Left cardiac atrium (tissue), 4 donors: ENCODE measurements around the gene ARID1B. TPM values are rescaled to one million over a fixed set of nuclear protein-coding genes. Genes with fewer than 3 reads are reported as not detected.
A peak's percentile ranks its signal among the peaks of the same experiment; 100 is the strongest.

Source experiments
- ATAC-seq, 2 donors: fragments of 200-7000 bp; cut with Tn5 transposase; one replicate each; pipeline ENCODE4 v1.9.1; 2020; ENCODE audit warnings: mild to moderate bottlenecking in 2 of 2, moderate library complexity in 2 of 2
- DNase-seq: peaks from one replicate; pipeline ENCODE4 v3.0.0-alpha.2; 2020
- intact Hi-C, 2 donors: fragments of 100-400 bp; cut with DNase I; formaldehyde crosslinking; loops; one replicate each; pipeline versions ENCODE4 v1.14.1 to v1.15.1; 2022 to 2023
- total RNA-seq, 2 donors: library from RNA; stranded (reverse); fragmentation: NEBNext Ultra II Directional; extraction: Animal tissue kit (Norgen Biotek cat#: 25700); gene quantifications; one replicate each; pipeline ENCODE4 v1.2.1, GENCODE V29; 2021
- donor health status: DM: no; HTN: yes; CAD: no.
- donor health status: DM: no; HTN: yes; CAD: no; lungs with severe emphysema.
- donor health status: DM: yes; HTN: yes; CAD: no.
- donor health status: Dilated cardiomyopathy.

ARID1B gene
- total RNA-seq, 2 donors from 2014 or later = 45.4 to 48.0 TPM

DNA sequence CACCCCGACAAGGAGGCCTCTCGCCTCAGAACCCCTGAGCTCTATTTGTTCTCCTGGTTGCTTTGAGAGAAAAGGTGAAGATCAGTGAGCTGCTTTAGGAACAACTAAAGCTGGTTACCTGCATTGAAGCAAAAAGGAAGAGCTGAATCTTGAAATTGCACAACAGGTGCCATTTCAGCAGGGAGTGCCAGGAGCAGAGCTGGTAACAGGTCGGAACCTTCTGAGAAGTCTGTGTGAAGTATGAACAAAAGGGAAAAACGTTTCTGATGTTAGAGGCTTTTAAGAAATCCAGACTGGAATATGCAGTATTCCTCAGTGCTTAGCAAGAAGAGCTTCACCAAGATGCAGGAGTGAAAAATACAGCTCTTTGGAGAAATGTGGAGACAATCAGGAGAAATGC lies 382.2 kb downstream of the ARID1B start:
- DNase-seq = no peak
- intact Hi-C loops = no loop called here

DNA sequence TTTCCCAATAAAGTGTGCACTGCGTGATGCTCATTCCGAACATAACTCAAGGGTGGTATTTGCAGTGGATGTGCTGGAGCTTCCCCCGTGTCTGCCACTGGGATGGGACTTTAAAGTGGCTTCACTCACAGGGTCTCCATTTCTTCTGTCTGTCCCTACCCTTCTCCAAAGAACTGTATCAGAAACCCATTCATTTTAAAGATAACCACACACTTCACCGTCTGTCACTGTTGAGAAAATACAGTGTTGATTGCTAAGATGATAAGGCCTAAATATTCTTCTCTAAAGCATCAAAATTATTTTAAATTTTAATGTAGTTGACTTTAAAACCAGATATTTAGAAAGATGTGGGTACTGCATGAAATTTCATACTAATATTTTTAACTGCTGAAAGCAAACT lies 384.7 kb downstream of the ARID1B start:
- DNase-seq (no peak), ATAC-seq (no peak)
- intact Hi-C loops = no loop called here

More for the DNA sequence above, 382.2 kb downstream of the ARID1B start:
- no peak for ATAC-seq

DNA sequence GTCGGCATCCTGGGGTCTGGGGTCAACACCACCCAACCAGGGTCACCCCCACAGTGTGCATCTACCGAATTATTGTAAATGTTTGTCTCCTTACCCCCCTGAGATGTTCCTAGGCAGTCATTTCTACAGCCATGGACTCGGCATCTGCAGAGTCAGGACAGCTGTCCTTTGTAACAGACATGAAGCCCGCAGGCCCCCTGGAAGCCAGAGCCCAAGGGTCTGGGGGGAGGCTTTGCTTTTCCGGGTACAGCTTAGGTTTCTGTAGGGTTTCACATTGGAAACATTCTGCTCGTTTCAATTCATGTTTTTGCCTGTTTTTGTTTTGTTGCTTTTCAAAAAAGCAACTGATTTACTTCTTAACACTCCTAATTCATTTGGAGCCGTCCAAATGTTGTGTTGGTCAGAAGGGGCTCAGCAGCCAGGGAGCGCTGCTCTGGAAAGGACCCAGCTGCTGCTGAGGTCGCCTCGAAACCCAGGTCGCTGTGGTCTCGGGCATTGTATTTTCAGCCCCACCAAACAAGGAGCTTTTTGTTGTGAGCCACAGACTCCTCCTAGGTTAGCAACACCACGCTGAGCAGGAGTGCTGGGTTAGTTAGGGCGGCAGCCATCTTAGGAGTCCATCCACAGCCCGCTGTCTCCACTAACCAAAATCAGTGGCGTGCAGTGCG lies 385.7 kb downstream of the ARID1B start:
- intact Hi-C loops = no loop called here
- DNase-seq (no peak), ATAC-seq (peak; percentile 25 to 45)

DNA sequence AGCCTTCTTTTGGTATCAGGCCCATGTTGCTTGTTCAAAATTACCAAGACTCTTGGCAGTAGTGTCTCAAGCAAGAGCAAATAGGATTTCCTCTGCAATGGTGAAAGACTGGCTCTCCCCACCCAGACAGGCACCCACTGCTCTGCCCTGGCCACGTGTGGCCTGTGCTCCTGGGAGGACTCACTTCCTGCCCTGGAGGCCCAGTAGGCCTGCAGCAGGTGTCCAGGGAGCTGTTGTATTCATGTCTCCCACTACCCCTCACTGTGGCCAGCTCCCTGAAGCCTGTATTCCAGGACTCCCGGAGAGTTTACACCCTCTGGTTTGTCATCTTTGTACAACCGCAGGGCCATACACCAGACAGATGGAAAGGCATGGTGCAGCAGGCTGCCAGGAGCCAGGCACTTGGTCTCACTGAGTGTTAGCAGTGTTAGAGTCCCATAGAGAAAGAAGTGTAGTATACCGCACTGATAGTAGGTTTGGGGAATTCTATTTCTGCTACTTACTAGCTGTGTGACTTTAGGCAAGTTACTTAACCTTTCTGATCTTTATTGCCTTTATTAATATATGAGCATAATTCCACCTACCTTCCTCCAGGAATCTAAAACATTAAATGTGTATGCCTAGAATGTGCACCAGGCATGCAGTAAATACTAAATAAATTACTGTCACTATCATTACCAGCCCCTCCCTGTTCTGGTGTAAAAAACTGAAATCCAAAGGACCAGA lies 386.4 kb downstream of the ARID1B start:
- DNase-seq (no peak), ATAC-seq (peak; percentile 23 to 53)
- intact Hi-C loops = no loop called here

DNA sequence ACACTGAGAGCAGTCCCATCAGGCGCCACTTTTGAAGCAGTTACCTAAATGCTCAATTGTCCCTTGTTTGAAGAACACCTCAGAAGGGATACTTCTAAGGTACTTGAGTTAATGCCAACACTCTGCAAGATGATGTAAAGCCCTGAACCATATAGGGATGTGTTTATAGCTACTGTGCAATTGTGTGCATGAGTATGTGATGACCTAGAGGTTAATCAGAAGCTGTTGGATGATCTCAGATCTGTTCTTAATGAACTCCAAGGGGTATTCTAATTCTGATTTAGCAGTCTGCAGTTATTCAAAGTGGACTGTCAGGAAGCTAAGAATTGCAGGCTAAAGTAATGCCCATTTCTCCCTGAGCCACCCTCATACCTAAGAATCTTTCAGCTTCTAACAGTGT lies 387.8 kb downstream of the ARID1B start:
- DNase-seq (no peak), ATAC-seq (no peak)
- intact Hi-C loops = no loop called here

DNA sequence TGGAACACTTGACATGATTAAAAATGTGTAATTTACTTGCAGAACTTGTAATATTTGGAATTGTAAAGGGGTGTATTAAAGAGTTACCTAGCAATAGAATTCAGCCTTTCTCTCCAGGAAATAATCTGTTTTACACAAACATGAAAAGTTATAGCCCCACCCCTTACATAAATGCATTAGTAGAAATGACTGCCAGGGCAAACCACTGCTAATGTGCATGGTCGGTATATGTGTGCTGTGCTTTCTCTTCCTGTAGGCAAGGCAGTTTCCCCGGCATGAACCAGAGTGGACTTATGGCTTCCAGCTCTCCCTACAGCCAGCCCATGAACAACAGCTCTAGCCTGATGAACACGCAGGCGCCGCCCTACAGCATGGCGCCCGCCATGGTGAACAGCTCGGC lies 389.6 kb downstream of the ARID1B start:
- ATAC-seq (no peak), DNase-seq (no peak)
- intact Hi-C loops = no loop called here

DNA sequence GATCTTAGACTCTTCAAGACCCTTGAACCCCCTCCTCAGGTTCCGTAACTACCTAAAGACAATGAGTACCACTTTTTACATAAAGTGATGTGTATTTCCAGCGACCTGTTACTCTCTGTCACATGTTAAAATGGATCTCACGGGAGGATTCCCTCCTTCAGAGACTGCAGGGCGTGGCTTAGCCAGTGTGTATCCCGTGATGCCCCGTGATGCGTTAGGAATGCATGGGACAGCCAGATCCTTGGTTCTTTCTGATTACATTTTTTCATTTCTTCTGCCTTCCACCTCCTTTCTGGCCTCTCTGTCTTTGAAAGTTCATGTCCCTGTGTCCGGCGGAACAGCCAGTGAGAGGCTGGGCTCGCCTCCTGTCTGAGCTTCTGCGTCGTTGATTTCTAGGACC lies 390.7 kb downstream of the ARID1B start:
- intact Hi-C loops = no loop called here
- DNase-seq = no peak
- ATAC-seq = no peak

DNA sequence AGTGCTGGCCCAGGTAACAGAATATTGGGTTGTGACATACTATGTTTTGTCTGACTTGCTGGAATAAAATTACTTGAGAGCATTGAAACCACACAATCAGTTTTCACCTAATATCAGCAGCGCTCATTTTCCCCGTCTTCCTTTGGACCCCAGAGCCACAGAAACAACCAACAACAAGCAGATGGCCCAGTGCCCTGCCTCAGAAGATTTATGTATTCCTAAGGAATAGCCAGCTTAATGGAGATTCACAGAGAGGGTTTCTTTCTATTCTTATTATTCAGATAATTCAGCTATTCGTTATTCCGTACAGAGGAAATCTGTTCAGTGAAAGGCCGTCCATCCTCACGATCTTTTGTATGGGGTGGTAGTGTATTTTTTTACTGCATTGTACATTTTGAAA lies 391.3 kb downstream of the ARID1B start:
- DNase-seq = no peak
- intact Hi-C loops = no loop called here

DNA sequence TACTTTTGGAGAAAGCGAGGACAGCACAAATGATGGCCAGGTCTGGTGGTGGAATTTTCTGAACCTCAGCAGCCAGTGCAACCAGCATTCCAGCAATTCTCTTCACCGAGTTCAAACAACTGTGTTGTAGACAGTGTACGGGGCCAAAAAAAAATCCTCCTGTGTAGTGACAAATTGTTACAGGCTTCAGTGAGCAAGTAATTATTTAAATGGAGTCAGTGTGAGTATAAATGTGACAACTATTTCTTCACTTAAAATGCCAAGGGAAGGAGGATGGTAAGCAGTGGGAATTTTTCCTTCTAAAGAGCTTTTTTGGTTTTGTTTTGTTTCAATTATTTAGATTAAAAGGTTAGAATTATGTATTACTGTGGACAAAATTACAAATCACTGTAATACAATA lies 392.0 kb downstream of the ARID1B start:
- ATAC-seq = no peak
- intact Hi-C loops = no loop called here
- no peak for DNase-seq

More for the DNA sequence above, 391.3 kb downstream of the ARID1B start:
- ATAC-seq = no peak

DNA sequence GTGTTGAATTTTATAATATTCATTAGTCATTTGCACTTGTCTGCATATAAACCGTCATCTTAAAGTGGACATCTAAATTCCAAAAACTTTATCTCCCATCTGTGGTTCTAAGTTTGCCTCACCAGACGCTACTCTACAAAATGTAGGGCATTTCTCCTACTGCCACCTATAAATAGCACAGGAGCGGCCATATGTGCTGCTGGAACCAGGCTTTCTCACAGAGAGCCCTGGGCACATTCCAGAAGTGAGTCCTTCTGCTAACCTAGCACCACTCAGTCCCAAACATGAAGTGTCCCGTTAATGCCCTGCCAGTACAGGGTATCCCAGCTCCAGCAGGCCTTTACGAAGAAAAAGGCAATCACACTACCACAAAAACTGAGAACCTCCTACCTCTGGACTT lies 392.5 kb downstream of the ARID1B start:
- DNase-seq (peak; percentile 34), ATAC-seq (peak; percentile 87 to 88)
- intact Hi-C loops = no loop called here

DNA sequence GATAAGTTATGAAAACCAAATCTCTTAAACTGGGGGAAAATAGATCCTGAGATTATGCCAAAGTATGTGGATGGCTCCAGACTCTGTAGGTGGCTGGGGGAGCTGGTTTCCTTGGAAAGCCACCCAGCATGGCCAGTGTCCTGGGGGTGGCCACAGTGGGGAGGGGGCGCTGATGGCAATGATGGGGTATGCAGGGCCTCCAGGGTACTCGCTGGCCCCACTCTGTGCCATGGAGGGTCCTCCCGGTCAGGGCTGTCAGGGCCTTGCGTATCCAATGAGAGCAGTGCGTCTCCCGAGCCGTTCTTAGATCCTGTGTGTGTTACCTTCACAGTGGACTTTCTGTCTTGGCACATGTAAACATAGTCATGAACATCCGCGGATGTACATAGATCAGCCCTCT lies 393.4 kb downstream of the ARID1B start:
- ATAC-seq (no peak), DNase-seq (no peak)
- intact Hi-C loops = no loop called here

DNA sequence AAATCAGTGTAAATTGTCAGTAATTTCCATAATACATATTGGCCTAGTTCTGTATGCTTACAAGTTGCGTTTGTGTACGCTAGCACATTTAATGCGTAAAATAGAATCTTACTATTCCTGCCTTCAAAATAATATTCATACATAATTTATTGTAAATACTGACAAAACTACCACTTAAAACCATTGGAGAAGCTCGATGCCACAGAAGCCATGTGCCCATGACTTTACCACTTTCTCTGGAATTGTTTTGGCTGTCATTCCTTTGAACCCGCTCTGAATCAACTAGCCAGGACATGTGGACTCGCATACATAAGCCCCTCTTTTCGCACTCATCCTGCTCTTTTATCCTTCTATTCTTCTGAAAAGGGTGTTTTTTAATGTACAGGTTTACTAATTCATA lies 394.6 kb downstream of the ARID1B start:
- ATAC-seq = no peak
- DNase-seq = no peak
- intact Hi-C loops = no loop called here

DNA sequence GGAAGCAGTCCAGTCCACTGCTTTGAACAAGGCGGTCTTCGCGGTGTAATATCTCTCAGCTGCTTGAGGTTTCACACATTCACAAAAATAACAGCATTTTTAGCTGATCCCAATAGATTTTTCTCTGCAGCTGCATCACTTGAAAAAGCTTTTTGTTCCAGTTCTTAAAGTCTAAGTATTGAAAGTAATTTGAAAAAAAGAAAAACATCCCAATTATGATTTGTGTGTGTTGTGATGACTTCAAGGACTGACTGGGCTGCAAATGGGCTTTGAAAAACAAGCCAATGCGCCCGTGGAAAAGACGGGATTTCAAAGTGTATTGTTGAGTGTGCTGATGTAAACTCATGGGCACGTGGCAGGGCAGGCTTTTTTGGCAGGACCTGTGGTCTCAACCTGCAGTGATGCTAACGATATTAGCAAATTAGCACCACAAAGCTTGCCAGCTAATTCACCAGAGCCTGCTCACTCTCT lies 395.1 kb downstream of the ARID1B start:
- no peak for ATAC-seq

DNA sequence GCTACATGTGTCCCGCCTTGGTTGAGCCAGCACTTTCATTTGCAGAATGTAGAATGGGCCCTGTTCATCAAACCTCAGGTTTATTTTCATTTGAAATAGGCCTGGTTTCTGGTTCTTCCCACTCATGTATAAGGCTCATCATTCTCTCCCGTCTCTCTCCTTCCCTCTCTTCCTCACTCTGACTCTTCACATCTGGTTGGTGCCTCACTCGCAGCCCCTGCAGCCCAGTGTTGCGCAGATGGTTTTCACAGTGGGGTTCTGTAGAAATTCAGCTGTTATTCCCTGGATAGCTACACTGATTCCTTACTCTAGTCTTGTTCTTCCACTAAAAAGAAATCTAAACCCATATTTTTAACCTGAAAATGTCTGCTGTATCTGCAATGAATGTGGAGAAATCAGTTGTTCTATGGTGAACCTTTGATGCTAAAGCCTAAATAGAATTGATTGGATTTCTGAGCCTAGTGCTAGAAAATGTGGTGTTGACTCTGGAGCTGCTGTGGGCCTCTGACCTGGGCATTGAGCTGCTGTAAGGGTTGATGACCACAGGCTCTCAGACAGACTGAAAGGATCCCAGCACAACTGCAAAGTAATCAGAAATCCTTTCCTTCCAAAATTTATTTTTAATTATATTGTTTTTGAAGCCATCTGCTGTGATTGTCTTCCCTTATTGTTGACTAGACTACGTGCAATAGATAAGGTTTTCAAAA lies 395.8 kb downstream of the ARID1B start:
- ATAC-seq (no peak), DNase-seq (no peak)
- intact Hi-C loops = no loop called here

More for the DNA sequence above, 395.1 kb downstream of the ARID1B start:
- no peak for DNase-seq
- intact Hi-C loops = no loop called here

DNA sequence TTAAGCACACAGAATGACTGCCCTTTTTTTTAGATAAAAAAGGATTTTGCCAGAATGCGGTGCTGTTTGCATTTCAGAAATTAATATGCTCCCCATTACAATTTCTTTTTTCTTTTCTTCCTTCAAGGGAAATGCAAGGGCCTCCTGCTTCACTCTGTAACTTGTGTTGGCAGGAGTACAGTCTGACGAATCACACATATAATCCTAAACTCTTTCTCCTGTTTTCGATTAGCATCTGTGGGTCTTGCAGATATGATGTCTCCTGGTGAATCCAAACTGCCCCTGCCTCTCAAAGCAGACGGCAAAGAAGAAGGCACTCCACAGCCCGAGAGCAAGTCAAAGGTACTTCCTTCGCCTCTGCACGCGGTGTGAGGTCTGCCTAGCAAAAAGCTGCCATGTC lies 396.6 kb downstream of the ARID1B start:
- ATAC-seq (no peak), DNase-seq (no peak)
- intact Hi-C loops = no loop called here

DNA sequence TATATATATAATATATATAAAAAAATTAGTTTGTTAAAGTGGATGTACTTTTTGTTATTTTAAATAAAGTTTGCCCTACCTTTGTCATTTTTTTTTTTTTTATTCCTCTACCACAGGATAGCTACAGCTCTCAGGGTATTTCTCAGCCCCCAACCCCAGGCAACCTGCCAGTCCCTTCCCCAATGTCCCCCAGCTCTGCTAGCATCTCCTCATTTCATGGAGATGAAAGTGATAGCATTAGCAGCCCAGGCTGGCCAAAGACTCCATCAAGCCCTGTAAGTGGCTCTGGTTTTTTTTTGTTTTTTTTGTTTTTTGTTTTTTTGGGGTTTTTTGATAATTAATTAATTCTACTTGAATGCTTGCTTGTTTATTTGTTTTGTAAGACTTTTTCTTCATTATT lies 397.6 kb downstream of the ARID1B start:
- DNase-seq = no peak
- intact Hi-C loops = no loop called here
- no peak for ATAC-seq

DNA sequence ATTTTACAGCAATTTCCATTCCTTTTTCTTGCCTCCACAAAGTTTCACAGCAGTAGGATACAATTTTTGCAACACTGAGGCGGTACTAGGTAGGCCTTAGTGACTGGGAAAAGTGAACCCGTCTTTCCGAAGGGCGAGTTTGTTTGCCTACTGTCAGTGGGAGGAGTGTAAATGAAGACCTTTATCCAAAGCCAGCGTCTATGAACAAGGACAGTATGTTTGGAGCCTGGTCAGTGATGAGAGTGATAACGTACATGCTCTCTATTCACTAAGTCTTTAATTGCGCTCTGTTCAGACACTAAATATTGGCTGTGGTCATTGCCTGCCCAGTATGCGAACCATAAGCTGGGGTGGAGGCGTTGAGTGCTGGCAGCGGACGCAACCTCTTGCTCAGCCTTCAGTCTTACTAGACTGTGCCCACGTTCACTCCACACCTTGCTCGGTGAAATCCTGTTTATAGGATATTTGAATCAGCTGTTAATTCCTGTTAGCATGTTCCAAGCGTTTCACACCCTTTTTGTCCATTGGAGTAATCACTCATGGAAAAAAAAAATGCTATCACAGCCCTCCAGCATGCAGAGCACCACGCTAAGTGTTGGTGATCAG lies 400.7 kb downstream of the ARID1B start:
- ATAC-seq (no peak), DNase-seq (no peak)
- intact Hi-C loops = no loop called here

DNA sequence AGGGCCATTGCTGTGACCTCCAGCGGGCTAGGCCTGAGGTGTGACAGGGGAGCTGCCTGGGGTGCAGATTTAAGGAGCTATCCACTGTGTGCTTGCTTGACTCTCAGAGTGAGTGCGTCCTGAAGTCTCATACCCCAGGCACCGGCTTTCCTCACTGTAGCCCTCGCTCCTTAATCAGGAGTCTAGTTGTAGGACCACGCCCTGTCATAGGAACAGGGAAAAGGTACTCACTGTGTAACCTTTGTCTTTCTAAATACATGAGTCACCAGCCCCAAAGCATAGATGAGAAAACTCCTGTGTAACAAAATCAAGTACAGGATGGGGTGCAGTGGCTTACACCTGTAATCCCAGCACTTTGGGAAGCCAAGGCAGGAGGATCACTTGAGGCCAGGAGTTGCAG lies 404.5 kb downstream of the ARID1B start:
- DNase-seq = no peak
- ATAC-seq = no peak
- intact Hi-C loops = loop anchor here (10.0 kb wide), 2 partner anchors 147 to 397 kb away; no protein-coding TSS in a partner anchor

DNA sequence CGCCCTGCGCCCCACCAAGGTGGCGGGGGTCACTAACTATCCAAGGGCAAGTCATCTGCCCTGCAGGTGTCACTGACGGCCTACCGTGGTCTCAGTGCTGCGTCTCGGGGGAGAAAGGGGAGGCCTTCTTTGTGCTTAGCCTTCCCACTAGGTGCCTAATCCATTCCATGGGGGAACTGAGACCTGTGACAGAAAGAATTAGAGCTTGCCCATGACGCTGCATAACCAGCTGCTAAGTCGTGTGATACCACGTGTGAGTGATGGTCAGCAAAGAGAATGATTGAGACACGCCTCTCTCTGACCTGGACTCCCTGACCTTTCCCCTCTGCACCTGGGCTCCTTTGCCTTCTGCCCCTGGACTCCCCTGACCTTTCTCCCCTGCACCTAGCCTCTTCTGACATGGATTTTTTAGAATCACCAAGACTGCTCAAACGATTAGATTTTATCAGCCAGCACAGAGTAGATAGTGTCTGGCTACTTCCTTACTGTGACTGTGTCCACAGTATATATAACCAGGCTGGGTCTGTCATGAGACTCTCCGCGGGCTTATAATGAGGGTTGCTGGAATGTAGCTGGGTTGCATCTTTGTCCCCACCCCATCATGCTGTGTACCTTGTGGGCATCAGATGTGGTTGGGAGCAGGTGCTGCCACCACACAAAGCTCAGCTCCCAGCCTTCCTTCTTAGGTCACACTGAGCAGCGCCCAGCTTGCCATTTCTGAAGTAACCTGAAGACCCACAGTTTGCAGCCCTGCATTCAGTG lies 405.5 kb downstream of the ARID1B start:
- intact Hi-C loops = loop anchor here (10.0 kb wide), 2 partner anchors 148 to 398 kb away; no protein-coding TSS in a partner anchor
- ATAC-seq = no peak
- DNase-seq = no peak
